Sigmoid colon (tissue), 7 donors: ENCODE results near the gene TCEAL3. TPM values are rescaled to one million over a fixed set of nuclear protein-coding genes. Genes with fewer than 3 reads are reported as not detected.

Experiments used
- DNase-seq: peaks from one replicate; pipeline ENCODE4 v3.0.0-alpha.2; 2019
- H3K27ac ChIP-seq, 4 donors: fragments of 200-600 bp; sonication (generic); one replicate each; pipeline ENCODE4 v1.5.1; 2016 to 2019; ENCODE audit warnings: mild to moderate bottlenecking in 1 of 4
- H3K27me3 ChIP-seq, 3 donors: fragments of 200-600 bp; sonication (generic); one replicate each; pipeline ENCODE4 v1.5.1; 2019; ENCODE audit warnings: mild to moderate bottlenecking in 1 of 3
- H3K36me3 ChIP-seq, 4 donors: fragments of 200-600 bp; sonication (generic); one replicate each; pipeline ENCODE4 v1.5.1; 2016 to 2019
- H3K4me1 ChIP-seq, 4 donors: fragments of 200-600 bp; sonication (generic); one replicate each; pipeline ENCODE4 v1.5.1; 2017 to 2019
- H3K4me3 ChIP-seq, 4 donors: fragments of 200-600 bp; sonication (generic); one replicate each; pipeline ENCODE4 v1.5.1; 2017 to 2019; ENCODE audit warnings: mild to moderate bottlenecking in 2 of 4, moderate library complexity in 1 of 4
- H3K9me3 ChIP-seq, 4 donors: fragments of 200-600 bp in 3 of 4; sonication (generic) in 3 of 4; one replicate each; pipeline versions ENCODE4 v1.5.1 to v1.6.1; 2013 to 2019
- EP300 ChIP-seq, 4 donors: sonication (generic); formaldehyde crosslinking; IDR thresholded peaks; one replicate each; pipeline ENCODE4 v1.6.1; 2017; ENCODE audit warnings: antibody characterized with exemption in 4 of 4
- POLR2A ChIP-seq, 2 donors: fragments of 450-650 bp; IDR thresholded peaks; one replicate each; pipeline ENCODE4 v1.6.1; 2016; ENCODE audit warnings: antibody characterized with exemption in 2 of 2, mild to moderate bottlenecking in 2 of 2, moderate library complexity in 2 of 2
- POLR2AphosphoS5 ChIP-seq, 4 donors: sonication (generic); formaldehyde crosslinking; IDR thresholded peaks; one replicate each; pipeline ENCODE4 v1.6.1; 2017; ENCODE audit warnings: antibody characterized with exemption in 4 of 4
- WGBS, 2 donors: extraction: QIAGEN DNeasy Blood & Tissue Kit; methylation state at CpG; one replicate each; pipeline ENCODE4 v1.1.7; 2013; 5-methylcytosine and 5-hydroxymethylcytosine counted together
- intact Hi-C: fragments of 100-400 bp; cut with DNase I; formaldehyde crosslinking; loops from one replicate; pipeline ENCODE4 v1.15.1; 2023
- polyA plus RNA-seq, 3 donors: library from polyadenylated mRNA; stranded (reverse); fragments of 200-250 nt; gene quantifications; one replicate each; pipeline ENCODE4 v1.2.3, GENCODE V29; 2013
- total RNA-seq, 4 donors: library from RNA; depleted of rRNA; stranded (reverse); fragments of >200 nt; gene quantifications; one replicate each; pipeline ENCODE4 v1.1.0, GENCODE V29; 2016
- TF ChIP-seq, protein P1 (sequence below), 4 experiments: fragments of 450-650 bp in 3 of 4; fragments of 200-600 bp in 1 of 4; IDR thresholded peaks; one replicate each; pipeline ENCODE4 v1.5.1; 2016 to 2019; ENCODE audit warnings: antibody characterized with exemption in 4 of 4, mild to moderate bottlenecking in 3 of 4, moderate library complexity in 2 of 4
- donor health status: healthy with polysubstance abuse.
- donor health status: Bipolar disorder and iron deficiency.
- donor health status: healthy.

The TCEAL3 gene
- total and polyA plus RNA-seq, 7 donors = 13.9 to 68.3 (median 55.3) TPM

DNA sequence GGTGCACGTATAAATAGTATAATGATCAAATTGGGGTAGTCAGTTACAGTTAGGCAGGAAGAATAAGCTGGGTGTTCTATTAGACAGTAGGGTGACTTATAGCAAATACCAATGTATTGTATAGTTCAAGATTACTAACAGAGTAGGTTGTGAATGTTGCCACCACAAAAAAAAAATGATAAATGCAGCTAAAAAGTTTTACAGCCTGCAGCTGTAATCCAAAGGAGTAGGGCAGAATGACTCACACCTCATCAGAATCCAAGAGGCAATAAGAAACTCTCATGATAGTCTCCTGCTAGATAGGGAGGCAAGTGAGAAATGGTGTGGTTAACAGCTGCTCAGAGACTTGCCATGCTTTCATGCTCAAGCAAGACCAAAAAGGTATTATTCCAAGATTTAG is 42.0 kb upstream of the TCEAL3 start:
- no peak overlapping the region for H3K4me3 ChIP-seq
- no peaks in the 10 kb centered on the region for H3K4me1 ChIP-seq
- no peak for DNase-seq
- intact Hi-C loops = no loop called here
- no peaks in the 10 kb centered on the region for H3K36me3 ChIP-seq
- H3K27me3 ChIP-seq = no peaks in the 10 kb centered on the region
- no peaks in the 10 kb centered on the region for H3K9me3 ChIP-seq
- TF ChIP-seq EP300 (IDR thresholded peaks at IDR 0.05) (no peak), POLR2AphosphoS5 (IDR thresholded peaks at IDR 0.05) (no peak), POLR2A (IDR thresholded peaks at IDR 0.05) (no peak)
- TF ChIP-seq, protein P1, sequence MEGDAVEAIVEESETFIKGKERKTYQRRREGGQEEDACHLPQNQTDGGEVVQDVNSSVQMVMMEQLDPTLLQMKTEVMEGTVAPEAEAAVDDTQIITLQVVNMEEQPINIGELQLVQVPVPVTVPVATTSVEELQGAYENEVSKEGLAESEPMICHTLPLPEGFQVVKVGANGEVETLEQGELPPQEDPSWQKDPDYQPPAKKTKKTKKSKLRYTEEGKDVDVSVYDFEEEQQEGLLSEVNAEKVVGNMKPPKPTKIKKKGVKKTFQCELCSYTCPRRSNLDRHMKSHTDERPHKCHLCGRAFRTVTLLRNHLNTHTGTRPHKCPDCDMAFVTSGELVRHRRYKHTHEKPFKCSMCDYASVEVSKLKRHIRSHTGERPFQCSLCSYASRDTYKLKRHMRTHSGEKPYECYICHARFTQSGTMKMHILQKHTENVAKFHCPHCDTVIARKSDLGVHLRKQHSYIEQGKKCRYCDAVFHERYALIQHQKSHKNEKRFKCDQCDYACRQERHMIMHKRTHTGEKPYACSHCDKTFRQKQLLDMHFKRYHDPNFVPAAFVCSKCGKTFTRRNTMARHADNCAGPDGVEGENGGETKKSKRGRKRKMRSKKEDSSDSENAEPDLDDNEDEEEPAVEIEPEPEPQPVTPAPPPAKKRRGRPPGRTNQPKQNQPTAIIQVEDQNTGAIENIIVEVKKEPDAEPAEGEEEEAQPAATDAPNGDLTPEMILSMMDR (IDR thresholded peaks at IDR 0.05) = no peak
- no peak overlapping the region for H3K27ac ChIP-seq
- 46 to 64% methylated on average over 1 of the region's 1 CpG for WGBS, 2 donors

DNA sequence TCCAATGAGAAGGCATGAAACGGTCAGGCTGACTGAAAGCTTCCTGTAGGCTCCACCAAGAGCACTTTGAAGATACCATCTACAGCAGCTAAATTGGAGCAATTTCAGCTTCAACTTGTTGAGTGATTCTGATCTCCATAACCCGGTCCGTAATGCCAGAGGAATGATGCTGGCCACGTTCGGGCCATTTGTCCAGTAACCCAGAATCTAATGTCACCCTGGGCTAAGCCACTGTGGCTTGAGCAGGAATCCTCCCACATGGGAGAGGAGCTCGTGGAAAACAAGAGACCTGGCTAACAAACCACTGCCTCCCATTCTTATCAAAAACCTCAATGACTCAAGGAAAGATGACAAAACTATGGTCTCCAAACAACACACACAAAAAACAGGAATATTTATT is 36.6 kb upstream of the TCEAL3 start:
- 91 to 94% methylated on average over 6 of the region's 6 CpGs for WGBS, 2 donors
- Histone ChIP-seq H3K4me3 (no peak overlapping the region), H3K27ac (no peak overlapping the region), H3K4me1 (no peaks in the 10 kb centered on the region), H3K36me3 (no peaks in the 10 kb centered on the region), H3K9me3 (no peaks in the 10 kb centered on the region), H3K27me3 (no peaks in the 10 kb centered on the region)
- TF ChIP-seq POLR2A (IDR thresholded peaks at IDR 0.05) (no peak), POLR2AphosphoS5 (IDR thresholded peaks at IDR 0.05) (no peak), EP300 (IDR thresholded peaks at IDR 0.05) (no peak)
- TF ChIP-seq, protein P1 (IDR thresholded peaks at IDR 0.05) = no peak
- intact Hi-C loops = no loop called here
- no peak for DNase-seq

DNA sequence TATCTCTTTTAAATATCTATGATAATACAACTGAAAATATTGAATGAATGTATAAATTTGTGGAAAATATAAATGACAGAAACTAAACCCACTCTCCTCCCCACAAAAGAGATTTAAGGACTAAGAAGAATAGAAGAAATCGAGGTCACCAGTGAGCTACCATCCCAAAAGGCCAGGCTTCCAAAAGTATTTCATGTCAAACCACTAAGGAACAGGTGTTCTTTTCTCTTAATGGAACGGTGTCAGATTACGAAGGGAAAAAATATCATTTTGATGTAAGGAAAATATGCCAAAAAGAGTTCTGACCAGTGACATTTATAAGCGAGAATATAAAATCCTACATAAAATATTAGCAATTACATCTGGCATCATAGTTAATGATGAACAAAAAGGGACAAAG is 36.0 kb upstream of the TCEAL3 start:
- Histone ChIP-seq H3K4me3 (no peak overlapping the region), H3K4me1 (no peaks in the 10 kb centered on the region), H3K27ac (no peak overlapping the region), H3K27me3 (no peaks in the 10 kb centered on the region), H3K36me3 (no peaks in the 10 kb centered on the region), H3K9me3 (no peaks in the 10 kb centered on the region)
- intact Hi-C loops = no loop called here
- DNase-seq = no peak
- 92% methylated on average over 4 of the region's 4 CpGs for WGBS, 2 donors
- TF ChIP-seq, protein P1 (IDR thresholded peaks at IDR 0.05) = no peak
- TF ChIP-seq POLR2AphosphoS5 (IDR thresholded peaks at IDR 0.05) (no peak), POLR2A (IDR thresholded peaks at IDR 0.05) (no peak), EP300 (IDR thresholded peaks at IDR 0.05) (no peak)

DNA sequence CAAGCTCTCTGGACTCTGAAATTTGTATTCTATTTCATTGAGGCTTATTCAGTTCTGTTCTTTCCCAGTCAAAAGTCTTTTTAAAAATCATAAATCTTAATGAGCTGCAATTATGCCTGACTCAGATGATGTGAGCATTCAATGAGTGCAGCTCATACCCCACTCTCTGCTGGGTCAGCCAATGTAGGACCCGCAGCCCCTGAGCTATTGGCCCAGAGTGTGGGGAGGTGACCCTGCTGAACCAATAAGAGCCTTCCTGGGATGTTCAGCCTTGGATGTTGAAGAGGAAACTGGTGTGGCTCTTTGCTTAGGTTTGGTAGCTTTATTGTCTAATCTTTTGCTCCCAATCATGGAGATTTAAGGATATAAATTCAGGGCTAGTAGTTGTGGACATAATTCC is 34.6 kb upstream of the TCEAL3 start:
- WGBS, 2 donors = 86 to 87% methylated on average over 1 of the region's 1 CpG
- DNase-seq = no peak
- intact Hi-C loops = no loop called here

More for the DNA sequence above, 34.6 kb upstream of the TCEAL3 start:
- H3K4me3 ChIP-seq = no peak overlapping the region
- no peaks in the 10 kb centered on the region for H3K4me1 ChIP-seq
- no peak overlapping the region for H3K27ac ChIP-seq
- TF ChIP-seq POLR2AphosphoS5 (IDR thresholded peaks at IDR 0.05) = no peak
- TF ChIP-seq EP300 (IDR thresholded peaks at IDR 0.05) = no peak
- no peak for TF ChIP-seq POLR2A (IDR thresholded peaks at IDR 0.05)
- TF ChIP-seq, protein P1 (IDR thresholded peaks at IDR 0.05) = no peak
- no peaks in the 10 kb centered on the region for H3K36me3 ChIP-seq
- no peaks in the 10 kb centered on the region for H3K27me3 ChIP-seq
- H3K9me3 ChIP-seq = no peaks in the 10 kb centered on the region
